ENCODE measurements around the gene CDK15.

The CDK15 gene

GRCh38 chr2:201936817-201937216, 130.5 kb downstream of the CDK15 start:
- H4K20me1 ChIP-seq (ENCODE audit: low read depth, low read length): no peaks in the 10 kb centered on the region
- no peaks in the 10 kb centered on the region for H3K36me3 ChIP-seq (ENCODE audit: low read length)
- no peaks in the 10 kb centered on the region for H3F3A ChIP-seq (ENCODE audit: insufficient read depth)
- no peaks in the 10 kb centered on the region for H3K9me3 ChIP-seq (ENCODE audit: insufficient read depth, low read length)
- TF ChIP-seq EZH2phosphoT487 (conservative IDR thresholded peaks at IDR 0.05; ENCODE audit: low read length): no peak
- TF ChIP-seq, protein P1, sequence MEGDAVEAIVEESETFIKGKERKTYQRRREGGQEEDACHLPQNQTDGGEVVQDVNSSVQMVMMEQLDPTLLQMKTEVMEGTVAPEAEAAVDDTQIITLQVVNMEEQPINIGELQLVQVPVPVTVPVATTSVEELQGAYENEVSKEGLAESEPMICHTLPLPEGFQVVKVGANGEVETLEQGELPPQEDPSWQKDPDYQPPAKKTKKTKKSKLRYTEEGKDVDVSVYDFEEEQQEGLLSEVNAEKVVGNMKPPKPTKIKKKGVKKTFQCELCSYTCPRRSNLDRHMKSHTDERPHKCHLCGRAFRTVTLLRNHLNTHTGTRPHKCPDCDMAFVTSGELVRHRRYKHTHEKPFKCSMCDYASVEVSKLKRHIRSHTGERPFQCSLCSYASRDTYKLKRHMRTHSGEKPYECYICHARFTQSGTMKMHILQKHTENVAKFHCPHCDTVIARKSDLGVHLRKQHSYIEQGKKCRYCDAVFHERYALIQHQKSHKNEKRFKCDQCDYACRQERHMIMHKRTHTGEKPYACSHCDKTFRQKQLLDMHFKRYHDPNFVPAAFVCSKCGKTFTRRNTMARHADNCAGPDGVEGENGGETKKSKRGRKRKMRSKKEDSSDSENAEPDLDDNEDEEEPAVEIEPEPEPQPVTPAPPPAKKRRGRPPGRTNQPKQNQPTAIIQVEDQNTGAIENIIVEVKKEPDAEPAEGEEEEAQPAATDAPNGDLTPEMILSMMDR (IDR thresholded peaks at IDR 0.05; ENCODE audit: insufficient read depth, low read length, poor library complexity, severe bottlenecking): no peak
- no peak overlapping the region for H3K4me3 ChIP-seq (ENCODE audit: insufficient read depth, low read length, poor library complexity, severe bottlenecking)
- no peak overlapping the region for H2AFZ ChIP-seq (ENCODE audit: low read depth, low read length, severe bottlenecking)
- no peaks in the 10 kb centered on the region for H3K9me2 ChIP-seq (replicated peaks; ENCODE audit: insufficient read depth, low read length)
- H3K27me3 ChIP-seq (ENCODE audit: low read length): no peaks in the 10 kb centered on the region
- no peak overlapping the region for H3K9ac ChIP-seq (ENCODE audit: low read length)
- H3K27ac ChIP-seq (ENCODE audit: low read depth, low read length): no peak overlapping the region
- H3K79me2 ChIP-seq (ENCODE audit: insufficient read depth, low read length): no peaks in the 10 kb centered on the region
- no peak overlapping the region for H3K4me2 ChIP-seq (ENCODE audit: low read depth, low read length, poor library complexity, severe bottlenecking)

DNA sequence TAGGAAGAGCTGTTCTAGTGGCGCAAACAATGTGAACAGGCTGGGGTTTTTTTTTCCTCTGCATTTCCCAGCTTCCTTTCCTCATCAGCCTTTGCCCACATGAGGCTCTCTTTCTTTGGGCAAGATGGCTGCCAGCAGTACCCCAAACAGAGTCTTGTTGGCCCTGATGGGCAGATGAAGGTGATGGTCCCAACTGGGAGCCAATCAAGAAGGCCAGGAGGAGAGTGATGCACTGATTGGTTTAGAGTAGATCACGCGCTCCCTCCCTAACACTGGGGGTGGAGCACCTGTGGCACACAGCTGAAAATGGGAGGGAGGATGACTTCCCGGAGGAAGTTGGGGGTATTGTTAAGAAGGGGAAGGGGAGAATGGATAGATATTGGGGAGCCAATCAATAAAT, 131.0 kb downstream of the CDK15 start:
- H2AFZ ChIP-seq (ENCODE audit: low read depth, low read length, severe bottlenecking): no peak overlapping the region
- no peaks in the 10 kb centered on the region for H3K79me2 ChIP-seq (ENCODE audit: insufficient read depth, low read length)
- H3K4me2 ChIP-seq (ENCODE audit: low read depth, low read length, poor library complexity, severe bottlenecking): no peak overlapping the region
- H3K9me2 ChIP-seq (replicated peaks; ENCODE audit: insufficient read depth, low read length): no peaks in the 10 kb centered on the region
- H3K27me3 ChIP-seq (ENCODE audit: low read length): no peaks in the 10 kb centered on the region
- no peaks in the 10 kb centered on the region for H3K9me3 ChIP-seq (ENCODE audit: insufficient read depth, low read length)
- H3K4me3 ChIP-seq (ENCODE audit: insufficient read depth, low read length, poor library complexity, severe bottlenecking): no peak overlapping the region
- no peaks in the 10 kb centered on the region for H3K36me3 ChIP-seq (ENCODE audit: low read length)
- TF ChIP-seq, protein P1 (IDR thresholded peaks at IDR 0.05; ENCODE audit: insufficient read depth, low read length, poor library complexity, severe bottlenecking): no peak
- H3K9ac ChIP-seq (ENCODE audit: low read length): no peak overlapping the region
- no peak overlapping the region for H3K27ac ChIP-seq (ENCODE audit: low read depth, low read length)
- no peaks in the 10 kb centered on the region for H3F3A ChIP-seq (ENCODE audit: insufficient read depth)
- H4K20me1 ChIP-seq (ENCODE audit: low read depth, low read length): no peaks in the 10 kb centered on the region

DNA sequence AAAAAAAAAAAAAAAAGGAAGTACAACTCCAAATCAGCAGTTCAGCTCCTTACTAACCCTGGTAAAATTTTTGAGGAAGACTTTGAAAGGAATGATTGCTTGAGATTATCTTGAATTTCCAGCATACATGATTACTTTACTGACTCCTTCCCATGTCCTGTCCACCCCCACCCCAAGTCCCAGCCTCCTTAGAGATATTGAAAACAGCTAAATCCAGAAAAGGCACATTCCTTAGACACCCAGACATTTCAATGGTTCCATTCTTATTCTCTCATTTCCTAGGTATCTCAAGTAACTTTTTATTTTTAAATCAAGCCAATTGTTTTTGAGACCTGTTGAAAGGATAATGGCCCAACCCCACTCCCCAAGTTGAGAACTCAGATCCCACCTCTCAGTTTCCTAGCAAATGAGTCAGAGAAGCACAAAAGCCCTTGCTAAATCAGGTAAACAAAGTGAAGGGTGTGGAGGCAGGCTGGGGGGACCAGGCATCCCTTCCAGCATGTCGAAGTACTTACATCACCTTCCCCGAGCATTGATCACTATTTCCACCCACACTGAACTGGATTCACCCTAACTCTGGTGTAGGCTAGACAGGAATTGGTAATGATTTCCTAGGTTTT, 131.9 kb downstream of the CDK15 start:
- TF ChIP-seq EZH2phosphoT487 (conservative IDR thresholded peaks at IDR 0.05; ENCODE audit: low read length): no peak
- TF ChIP-seq, protein P1 (IDR thresholded peaks at IDR 0.05; ENCODE audit: insufficient read depth, low read length, poor library complexity, severe bottlenecking): no peak
- Histone ChIP-seq H3K27ac (ENCODE audit: low read depth, low read length) (no peak overlapping the region), H3K4me3 (ENCODE audit: insufficient read depth, low read length, poor library complexity, severe bottlenecking) (no peak overlapping the region), H3K36me3 (ENCODE audit: low read length) (no peaks in the 10 kb centered on the region), H3K27me3 (ENCODE audit: low read length) (no peaks in the 10 kb centered on the region), H3K9me3 (ENCODE audit: insufficient read depth, low read length) (no peaks in the 10 kb centered on the region), H3F3A (ENCODE audit: insufficient read depth) (no peaks in the 10 kb centered on the region), H3K9ac (ENCODE audit: low read length) (no peak overlapping the region), H2AFZ (ENCODE audit: low read depth, low read length, severe bottlenecking) (no peak overlapping the region), H3K9me2 (replicated peaks; ENCODE audit: insufficient read depth, low read length) (no peaks in the 10 kb centered on the region), H4K20me1 (ENCODE audit: low read depth, low read length) (no peaks in the 10 kb centered on the region), H3K79me2 (ENCODE audit: insufficient read depth, low read length) (no peaks in the 10 kb centered on the region), H3K4me2 (ENCODE audit: low read depth, low read length, poor library complexity, severe bottlenecking) (no peak overlapping the region)

Measured in SU-DHL-6 (cell line).